Astrocyte (in vitro differentiated cells and primary cell): Measurements from ENCODE around the gene KPNA2.
"Not testable (repeated sequence)": the region's sequence is repeated elsewhere in the genome, so short reads cannot be mapped to it uniquely, and the experiment has no call there.

ENCODE experiments used
- CTCF ChIP-seq: IDR thresholded peaks from 2 replicates; pipeline ENCODE4 v1.5.1; 2011; ENCODE audit warnings: low read depth, mild to moderate bottlenecking, inconsistent platforms, low read length, moderate library complexity; ENCODE audit not compliant: insufficient read depth
- EZH2 ChIP-seq: IDR thresholded peaks from 2 replicates; pipeline ENCODE4 v1.6.1; 2012; ENCODE audit warnings: mild to moderate bottlenecking, low read length, inconsistent platforms; ENCODE audit not compliant: insufficient read depth

- TF ChIP-seq CTCF, EZH2: not testable (repeated sequence)
Measured at GRCh38 chr17:68020791-68021190, 14.7 kb upstream of the KPNA2 start.
